Activated effector memory CD4-positive, alpha-beta T cell treated with Interleukin-2 at 50 U/mL for 16 hours (primary cell): ENCODE data around the gene NOTCH2.
"Not testable (repeated sequence)": the region's sequence is repeated elsewhere in the genome, so short reads cannot be mapped to it uniquely, and the experiment has no call there.

Experiments
- DNase-seq: peaks from one replicate; pipeline ENCODE4 v3.0.0-alpha.2; 2020

Gene NOTCH2

DNA sequence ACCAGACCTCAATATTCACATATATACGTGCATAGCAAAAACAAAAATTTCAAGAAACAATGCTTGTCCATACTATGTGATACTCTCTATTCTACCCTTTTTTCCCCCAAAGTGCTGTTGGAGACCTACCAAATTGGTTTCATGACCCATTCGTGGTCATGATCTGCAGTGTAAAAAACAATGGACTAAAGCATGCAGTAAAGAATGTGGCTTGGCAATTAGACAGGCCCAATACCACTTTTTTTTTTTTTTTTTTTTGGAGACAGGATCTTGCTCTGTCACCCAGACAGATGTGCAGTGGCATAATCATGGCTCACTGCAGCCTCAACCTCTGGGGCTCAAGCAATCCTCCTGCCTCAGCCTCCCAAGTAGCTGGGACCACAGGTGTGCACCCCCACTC, 21.3 kb downstream of the NOTCH2 start:
- not testable (repeated sequence) for DNase-seq

DNA sequence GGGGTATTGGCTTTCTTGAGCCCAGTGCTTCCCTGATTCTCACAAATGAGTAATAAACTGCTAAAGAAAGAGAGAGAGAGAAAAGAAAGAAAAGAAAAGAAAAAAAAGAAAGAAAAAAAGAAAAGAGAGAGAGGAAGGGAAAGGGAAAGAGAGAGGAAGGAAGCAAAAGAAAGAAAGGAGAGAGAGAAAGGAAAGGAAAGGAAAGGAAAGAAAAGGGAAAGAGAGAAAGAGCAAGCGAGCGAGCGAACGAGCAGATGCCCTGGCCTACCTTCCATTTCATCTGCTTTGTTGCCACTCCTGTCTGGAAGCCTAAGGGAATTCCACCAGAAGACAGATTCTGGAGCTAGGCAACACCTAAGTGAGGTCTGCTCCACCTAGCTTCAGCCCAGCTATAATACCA, 27.7 kb downstream of the NOTCH2 start:
- DNase-seq: not testable (repeated sequence)

DNA sequence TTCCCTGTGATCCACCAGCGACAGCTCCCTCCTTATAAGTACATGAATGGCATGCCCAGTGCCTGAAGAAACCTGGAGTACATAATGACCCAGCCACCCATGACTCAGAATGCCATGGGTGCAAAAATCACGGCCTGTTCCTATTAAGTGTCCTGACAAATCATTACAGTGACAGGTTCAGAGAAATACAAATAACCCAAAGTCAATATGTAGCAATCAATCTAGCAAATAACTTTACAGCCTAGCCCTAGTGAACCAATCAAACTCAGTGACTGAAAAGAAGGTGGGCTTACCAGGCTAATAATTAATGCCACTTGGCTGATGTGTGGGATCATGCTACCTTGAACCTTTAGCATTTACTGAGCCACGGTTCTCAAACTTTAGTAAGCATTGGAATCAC, 37.2 kb downstream of the NOTCH2 start:
- DNase-seq: not testable (repeated sequence)

DNA sequence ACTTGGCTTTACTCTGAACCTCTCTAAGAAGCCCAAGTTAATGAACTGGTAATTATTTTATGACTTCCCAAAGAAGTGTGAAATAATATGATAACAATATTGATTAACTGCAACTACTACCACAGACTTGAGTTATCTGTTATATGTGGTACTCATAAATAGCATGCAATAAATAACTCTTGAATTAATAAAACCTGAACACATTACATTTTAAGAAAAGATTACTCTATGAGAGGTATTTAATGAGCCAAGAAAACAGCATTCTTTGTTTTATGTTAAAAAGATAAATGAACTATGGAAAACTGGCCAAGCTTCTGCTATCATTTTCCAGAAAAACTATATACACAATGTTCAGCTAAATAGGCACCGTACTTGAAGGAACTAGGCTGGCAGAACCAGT, 45.7 kb downstream of the NOTCH2 start:
- DNase-seq: not testable (repeated sequence)

DNA sequence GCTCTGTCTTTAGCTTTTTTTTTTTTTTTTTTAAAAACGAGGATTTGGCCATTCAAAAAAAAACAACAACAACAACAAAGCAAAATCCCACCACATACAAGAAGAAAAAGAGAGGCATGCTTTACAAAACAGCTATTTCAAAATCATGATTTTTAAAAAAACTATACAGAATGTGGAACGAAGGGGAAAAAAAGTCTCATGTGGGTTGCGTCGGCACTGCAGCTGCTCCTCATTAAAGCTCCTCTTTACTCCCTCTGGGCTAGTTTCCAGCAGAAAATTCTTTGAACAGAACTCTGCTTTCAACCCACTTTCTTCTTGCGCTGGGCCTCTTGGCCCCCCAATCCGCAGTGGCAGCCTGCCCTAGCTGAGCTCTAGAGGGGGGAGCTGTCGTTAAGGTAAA, 54.5 kb downstream of the NOTCH2 start:
- not testable (repeated sequence) for DNase-seq

DNA sequence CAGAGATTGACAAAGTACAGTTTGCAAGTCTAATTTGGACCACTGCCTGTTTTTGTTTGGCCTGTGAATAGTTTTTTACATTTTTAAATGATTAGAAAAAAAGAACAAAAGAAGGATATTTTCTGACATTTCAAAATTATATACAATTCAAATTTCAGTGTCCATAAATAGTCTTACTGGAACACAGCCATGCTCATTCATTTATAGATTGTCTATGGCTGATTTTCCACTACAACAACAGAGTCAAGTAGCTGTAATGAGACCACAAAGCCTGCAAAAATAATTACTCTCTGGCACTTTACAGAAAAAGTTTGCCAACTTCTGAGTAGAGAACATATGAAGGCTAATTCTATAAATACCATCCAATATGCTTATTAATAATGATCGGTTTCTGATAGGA, 61.1 kb downstream of the NOTCH2 start:
- DNase-seq: not testable (repeated sequence)

DNA sequence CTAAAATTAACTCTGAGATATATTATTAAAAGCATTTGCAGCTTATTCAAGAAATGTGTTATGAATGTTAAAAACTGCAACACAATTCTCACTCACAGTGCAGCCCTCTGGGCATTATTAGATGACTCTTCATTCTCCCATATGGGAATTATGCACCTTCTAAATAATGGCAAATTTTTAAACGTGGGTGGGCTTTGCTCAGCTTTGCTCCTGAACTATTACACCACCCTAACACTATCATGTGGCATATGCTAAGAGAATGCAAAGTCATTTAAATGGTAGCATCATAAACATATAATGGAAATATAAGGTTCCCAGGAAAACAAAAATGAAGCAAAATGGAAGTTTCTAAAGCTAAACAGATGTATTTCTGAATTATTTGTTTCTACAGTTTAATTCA, 61.6 kb downstream of the NOTCH2 start:
- DNase-seq: not testable (repeated sequence)

DNA sequence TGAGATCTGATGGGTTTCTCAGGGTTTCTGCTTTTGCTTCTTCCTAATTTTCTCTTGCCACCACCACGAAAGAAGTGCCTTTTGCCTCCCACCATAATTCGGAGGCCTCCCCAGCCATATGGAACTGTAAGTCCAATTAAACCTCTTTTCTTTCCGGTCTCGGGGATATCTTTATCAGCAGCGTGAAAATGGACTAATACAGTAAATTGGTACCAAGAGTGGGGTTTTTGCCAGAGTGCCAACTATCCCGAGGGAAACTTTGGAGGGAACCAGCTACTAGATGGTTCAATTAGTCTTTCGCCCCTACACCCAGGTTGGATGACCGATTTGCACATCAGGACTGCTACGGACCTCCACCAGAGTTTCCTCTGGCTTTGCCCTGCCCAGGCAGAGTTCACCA, 68.4 kb downstream of the NOTCH2 start:
- DNase-seq: not testable (repeated sequence)

DNA sequence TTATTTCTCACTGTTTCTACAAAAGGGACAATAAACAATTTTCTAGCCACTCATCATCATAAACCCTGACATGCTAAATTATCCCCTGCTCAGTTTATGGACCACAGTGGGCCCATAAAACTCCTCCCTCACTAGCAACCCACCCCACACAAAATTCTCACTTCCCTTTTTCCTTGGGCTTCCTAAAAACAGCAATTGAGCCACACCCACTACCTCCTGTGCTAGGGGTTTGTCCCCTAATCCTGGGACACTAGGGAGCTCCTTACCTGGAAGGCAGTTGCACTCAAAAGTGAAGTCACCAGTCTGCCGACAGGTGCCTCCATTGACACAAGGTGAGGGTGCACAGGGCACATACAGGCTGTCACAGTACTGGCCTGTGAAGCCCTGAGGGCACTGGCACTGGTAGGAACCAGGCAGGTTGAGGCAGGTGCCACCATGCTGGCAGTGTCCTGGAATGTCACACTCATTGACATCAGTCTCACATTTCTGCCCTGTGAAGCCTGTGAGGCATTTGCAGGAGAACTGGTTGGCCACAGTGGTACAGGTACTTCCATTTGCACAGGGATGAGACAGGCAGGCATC, 72.6 kb downstream of the NOTCH2 start:
- not testable (repeated sequence) for DNase-seq

DNA sequence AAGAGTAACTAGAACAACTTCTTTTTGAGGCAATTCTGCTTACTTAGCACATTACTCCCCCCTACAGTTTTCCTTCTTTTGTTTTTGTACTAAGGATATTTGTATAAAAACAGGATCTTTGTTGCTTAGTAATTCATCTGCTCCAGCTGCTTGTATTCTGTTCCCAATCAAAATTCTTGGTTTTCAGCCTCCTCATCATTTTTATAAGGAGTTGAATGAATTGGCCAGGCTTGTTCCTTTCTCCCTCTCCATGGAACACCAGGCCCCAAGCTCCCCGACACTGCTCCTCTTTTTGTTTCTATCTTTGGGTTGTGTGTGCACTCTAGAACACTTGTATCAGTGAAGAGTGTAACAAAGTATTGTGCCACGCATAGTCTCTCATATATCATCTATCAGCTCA, 73.5 kb downstream of the NOTCH2 start:
- not testable (repeated sequence) for DNase-seq

DNA sequence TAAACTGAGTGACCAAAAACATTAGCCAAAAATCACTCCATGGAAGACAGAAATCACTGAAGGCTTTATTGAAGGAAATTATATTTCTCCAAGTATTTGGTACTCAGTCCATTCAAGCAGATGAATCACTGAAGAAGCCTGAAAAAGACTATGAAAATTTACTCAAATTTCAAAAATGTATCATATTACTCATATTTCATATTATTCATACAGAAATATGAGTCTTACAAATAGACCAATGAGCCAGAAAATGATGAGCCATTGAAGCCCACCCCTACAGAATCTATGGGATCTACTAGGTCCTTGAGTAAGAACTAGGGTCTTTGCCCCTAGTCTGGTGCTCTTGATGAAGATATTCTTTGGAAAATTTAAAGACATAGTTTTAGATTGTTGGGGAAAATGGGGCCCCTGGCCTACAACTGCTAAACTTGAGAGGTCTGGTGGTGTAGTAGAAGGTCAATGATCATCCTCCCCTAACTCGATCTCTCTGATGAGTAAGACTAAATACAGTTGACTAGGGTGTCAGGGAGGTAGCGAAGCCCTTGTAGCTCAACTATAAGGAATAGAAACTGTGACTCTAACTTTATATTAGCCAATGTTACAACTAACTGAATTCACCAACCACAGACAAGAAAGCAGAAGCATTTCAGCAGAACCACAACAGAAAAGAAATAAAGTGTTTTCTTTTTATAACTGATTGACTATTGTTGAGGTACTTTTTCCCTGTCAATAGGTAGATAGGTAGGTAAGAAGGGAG, 81.0 kb downstream of the NOTCH2 start:
- no peak for DNase-seq

DNA sequence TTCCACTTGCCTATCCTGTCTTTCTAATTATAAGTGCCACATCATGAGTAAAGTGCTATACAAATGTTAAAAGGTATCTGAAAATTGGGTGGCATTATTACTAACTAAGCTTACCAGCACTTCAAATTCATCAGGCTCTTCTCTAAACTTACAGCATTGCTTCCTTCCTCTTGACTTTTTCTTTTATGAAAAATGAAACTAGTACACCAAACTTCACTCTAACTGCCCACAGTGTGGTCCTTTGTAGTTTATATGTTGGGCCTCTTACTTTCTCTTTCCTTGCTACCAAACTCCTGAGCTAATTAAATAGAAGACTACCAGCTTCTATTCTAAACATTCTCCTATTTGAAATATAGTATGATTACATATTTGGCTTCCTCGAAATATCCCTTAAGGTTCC, 81.8 kb downstream of the NOTCH2 start:
- DNase-seq: no peak

DNA sequence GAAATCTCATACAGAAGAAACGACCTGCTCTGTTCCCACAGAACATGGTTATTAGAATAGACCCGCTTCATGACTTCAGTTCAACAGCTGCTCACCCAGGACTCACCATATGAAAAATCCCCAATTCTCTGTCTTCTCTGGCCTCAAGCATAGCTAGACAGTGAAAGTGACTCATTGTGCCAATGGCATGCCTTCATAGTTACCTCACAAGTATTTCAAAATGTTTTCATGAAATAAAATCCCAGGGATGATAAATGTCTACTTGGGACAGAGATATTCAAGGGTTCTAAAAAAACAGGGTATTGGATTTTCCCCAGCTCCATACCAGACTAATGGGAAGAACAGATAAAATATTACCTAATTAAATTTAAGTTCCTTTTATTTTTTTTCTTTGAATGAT, 82.3 kb downstream of the NOTCH2 start:
- DNase-seq: no peak

DNA sequence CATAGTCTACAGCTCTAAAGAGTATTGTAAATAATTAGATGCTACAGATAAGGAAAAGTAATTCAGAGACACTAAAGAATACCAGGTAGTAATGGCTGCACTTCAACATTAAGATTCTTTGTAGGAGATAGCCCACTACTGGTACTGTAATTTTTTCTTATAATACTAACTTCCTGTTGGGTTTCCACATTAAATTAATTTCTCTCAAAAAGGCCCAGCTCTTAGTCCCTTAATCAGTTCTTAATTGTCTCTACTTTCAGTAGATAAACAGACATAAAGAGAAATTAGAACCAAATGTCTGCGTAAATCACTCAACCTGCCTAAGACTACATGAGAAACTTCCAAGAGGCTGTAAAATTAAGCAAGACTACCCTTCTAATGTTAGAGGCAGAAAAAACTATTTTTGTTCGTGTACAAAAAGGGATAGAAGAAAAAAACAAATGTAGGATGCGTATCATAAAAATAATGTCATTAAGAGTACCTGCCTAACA, 83.4 kb downstream of the NOTCH2 start:
- DNase-seq: no peak

DNA sequence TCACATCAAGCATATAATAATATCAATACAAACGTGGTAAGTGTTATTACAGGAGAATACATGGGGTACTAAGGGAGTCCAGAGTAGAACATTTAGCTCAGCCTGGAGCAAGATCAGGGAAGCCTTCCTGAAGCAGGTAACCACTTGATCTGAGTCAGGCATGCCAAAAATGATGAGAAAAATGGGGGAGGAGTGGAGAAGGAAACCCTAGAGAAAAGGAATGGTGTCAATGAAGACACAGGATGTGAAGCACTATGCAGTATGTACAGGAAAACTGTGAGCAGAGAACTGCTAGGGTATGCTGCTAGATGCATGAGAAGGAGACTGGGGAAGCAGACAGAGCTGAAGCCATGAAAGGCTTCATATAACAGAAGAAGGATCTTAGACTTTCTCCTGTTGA, 84.7 kb downstream of the NOTCH2 start:
- no peak for DNase-seq

DNA sequence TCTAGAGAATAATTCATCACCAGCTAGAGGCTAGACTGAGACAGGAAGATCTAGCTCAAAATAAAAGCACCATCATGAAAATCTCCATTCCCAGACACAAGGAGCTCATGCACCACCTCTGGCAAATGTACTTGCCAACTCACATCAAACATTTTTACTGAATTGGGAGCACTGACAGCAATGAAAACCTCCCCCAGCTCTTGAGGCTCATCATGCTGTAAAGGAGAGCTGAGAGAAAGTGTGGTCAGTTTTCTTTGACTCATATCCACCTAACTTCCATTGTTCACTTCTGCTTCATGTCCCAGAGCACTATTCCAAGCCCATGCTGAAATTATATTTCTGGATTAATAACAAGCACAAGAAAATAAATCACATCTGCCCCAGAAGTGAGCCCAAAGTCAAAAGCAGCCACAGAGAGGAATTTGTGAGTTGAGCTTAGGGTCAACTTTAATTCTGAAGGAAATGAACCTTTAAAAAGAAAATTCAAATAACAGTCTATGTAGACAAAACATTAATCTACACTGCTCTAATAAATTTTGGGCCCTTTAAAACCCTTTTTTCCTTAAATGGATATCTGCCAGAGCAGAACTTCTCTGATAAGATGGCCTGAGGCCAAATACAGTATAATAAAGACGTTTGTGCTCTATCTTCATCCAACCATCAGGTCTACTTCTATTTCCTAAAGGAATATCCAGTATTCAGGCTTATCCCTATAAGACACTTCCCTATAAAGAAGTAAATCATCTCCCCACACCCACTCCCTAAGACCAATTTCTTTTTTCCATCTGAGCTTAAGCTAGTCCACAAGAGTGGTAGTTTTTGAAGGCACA, 87.3 kb downstream of the NOTCH2 start:
- DNase-seq: no peak

DNA sequence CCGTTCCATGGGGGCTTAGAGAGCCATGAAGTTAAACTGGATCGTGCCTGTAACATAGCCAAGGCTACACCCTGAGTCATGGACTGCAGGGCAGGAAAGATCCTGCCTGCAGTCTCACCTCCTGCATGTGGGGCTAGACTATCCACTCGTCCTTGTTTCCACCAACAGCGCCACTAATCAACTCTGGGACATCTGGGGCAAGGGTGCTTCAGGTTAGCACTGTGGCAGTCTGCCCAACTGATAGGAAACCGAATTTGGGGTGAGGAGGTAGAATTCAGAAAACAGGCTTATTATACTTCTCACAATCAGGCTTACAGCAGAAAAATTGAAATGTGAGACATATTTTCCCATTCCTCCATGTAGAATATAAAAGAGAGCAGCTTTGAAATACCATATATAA, 88.0 kb downstream of the NOTCH2 start:
- DNase-seq: no peak

DNA sequence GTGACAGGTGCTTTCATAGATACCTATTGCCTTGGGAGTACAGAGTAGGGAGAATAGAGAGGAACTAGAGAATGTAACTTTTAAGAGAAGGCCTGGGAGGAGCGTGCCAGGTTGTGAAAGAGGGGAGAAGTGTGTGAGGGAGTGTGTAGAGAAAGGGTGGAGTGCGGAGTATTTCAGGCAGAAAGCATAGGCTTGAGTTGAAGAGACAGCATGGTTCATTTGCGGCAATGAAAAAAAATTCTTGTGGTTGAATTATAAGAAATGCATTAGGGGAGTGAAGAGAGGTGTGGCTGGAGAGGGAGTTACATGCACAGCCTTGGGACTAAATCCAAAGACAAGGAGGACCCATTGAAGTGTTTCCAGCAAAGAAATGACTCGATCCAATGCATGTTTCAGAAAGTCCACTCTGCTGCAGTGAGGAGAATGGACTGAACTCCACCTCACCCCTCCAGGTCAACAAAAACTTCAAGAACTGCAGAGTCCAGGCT, 91.4 kb downstream of the NOTCH2 start:
- no peak for DNase-seq

DNA sequence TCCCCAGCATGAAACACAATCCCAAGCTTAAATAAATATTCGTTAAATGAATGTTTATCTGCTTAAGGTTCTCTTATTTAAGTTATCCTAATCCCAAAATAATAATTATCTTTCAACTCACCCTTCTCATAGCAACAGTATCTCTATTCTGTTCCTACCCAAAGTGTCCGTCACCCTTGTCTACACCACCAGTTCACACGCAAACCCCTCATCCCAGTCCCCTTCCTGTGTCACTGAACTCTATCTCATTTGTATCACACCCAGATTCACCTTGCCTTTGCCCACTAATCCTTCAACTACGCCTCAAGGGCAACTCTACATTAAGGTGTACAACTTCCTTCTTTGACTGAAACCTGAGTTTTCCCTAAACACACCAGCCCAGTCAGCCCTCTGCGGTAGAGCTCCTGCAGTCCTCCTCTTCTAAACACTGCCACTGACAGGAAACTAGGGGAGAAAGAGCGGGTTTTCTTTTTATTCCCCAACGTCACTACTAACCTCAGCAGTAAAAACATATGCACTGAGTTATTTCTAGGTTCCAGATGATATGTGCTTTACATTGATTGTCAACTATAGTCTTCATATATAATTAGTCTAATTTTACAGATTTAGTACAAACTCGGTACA, 92.2 kb downstream of the NOTCH2 start:
- DNase-seq: not testable (repeated sequence)

DNA sequence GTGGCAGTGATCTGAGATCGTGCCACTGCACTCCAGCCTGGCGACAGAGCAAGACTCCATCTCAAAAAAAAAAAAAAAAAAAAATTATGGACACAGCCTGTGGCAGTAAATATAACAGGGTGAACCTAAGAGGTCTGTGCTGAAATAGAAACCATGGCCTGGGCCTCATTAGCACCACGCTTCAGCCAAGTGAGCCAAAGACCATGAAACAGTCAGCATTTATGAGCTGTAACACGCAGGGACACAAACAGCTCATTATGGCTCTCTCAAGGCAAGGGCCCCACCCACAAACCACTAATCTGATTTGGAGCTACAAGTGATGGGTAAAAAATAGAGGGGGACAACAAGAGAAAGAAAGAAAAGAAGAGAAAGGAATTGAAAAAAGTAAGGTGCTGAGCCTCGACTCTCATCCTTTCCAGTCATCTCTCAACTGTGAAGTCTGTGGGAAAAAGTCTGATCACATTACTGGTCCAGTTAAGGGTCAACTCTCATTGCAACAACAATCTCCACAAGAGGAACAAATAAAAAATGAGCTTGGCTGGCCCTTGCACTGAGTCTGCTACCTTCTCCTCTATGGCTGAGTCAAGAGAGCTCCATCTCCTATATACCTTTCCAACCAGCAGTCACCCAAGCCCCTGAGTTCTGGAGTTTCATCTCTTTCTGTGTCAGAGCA, 93.7 kb downstream of the NOTCH2 start:
- DNase-seq: not testable (repeated sequence)

DNA sequence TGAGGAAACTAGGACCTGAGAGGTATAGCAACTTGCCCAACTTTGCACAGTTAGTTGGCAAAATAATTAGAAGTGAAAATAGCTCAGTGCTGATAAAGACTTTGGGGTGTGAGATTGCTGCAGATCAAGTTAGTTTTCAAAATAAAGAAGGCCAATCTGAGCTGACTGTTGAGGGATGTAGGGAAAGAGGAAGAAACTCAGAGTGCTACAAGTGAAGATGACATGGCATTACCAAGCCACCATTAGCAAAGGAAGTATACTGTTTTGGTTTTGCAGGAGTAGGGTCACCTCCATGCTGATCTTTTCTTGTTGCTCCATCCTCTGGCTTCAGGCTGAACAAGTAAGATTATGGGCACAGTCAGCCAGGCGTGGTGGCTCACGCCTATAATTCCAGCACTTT, 94.5 kb downstream of the NOTCH2 start:
- no peak for DNase-seq

DNA sequence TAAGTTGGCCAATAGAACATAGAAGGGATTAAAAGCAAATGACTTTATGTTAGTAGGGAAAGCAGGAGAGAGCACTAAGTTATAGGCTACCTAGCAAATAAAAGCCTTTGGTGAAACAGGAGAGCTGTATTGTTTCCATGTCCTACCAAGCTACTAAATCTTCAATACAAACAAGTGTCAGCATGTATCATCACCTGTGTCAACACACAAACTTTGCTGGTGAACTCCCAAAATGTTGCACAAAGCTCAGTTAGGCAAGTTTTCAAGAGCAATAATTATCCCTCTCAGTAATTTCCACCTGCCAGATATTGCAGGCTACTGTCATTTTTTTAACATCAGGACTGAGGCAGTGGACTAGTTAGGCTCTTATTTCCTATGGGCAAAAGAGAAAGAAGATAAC, 95.4 kb downstream of the NOTCH2 start:
- no peak for DNase-seq
